Loucy (cell line): ENCODE results near the gene KNCN.

Source experiments
- EZH2phosphoT487 ChIP-seq: fragments of 200-600 bp; IDR thresholded peaks from 2 replicates; pipeline ENCODE4 v1.6.1; 2018; ENCODE audit warnings: antibody characterized with exemption, mild to moderate bottlenecking, moderate library complexity, borderline replicate concordance
- TF ChIP-seq, protein P1 (sequence below): fragments of 200-600 bp; sonication (generic); conservative IDR thresholded peaks from 2 replicates; pipeline ENCODE4 v1.5.1; 2014; ENCODE audit warnings: mild to moderate bottlenecking, antibody characterized with exemption, low read length

DNA sequence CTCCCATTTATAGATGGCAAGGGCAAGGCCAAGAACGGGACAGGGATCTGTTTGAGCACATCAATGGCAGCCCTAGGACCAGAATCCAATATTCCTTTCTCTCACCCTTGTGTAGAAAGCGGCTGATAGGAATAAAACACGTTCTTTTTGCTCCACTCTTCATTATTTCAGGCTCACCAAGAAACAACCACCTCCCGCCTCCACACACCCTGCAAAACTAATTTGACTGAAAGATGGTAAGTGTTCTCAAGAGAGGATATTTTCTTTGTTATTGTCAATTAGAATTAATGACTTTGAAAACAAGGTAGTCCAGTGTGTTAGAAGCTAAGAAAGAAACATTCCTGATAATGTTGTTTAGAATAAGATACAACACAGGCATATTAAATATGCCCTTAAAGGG is 11.9 kb upstream of the KNCN start:
- TF ChIP-seq, protein P1, sequence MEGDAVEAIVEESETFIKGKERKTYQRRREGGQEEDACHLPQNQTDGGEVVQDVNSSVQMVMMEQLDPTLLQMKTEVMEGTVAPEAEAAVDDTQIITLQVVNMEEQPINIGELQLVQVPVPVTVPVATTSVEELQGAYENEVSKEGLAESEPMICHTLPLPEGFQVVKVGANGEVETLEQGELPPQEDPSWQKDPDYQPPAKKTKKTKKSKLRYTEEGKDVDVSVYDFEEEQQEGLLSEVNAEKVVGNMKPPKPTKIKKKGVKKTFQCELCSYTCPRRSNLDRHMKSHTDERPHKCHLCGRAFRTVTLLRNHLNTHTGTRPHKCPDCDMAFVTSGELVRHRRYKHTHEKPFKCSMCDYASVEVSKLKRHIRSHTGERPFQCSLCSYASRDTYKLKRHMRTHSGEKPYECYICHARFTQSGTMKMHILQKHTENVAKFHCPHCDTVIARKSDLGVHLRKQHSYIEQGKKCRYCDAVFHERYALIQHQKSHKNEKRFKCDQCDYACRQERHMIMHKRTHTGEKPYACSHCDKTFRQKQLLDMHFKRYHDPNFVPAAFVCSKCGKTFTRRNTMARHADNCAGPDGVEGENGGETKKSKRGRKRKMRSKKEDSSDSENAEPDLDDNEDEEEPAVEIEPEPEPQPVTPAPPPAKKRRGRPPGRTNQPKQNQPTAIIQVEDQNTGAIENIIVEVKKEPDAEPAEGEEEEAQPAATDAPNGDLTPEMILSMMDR: no peak
- TF ChIP-seq EZH2phosphoT487: no peak
